Esophagus squamous epithelium (tissue), 5 donors: ENCODE data around the gene TSPEAR. TPM values are rescaled to one million over a fixed set of nuclear protein-coding genes. Genes with fewer than 3 reads are reported as not detected.

Source experiments
- DNase-seq: peaks from one replicate; lab custom pipeline; 2025; lab: John Stamatoyannopoulos, UW
- H3K27ac ChIP-seq, 4 donors: fragments of 200-600 bp; sonication (generic); one replicate each; pipeline ENCODE4 v1.5.1; 2016 to 2019; ENCODE audit warnings: mild to moderate bottlenecking in 1 of 4
- H3K27me3 ChIP-seq, 4 donors: fragments of 200-600 bp; sonication (generic); 1 replicate in 3 of 4; 2 replicates in 1 of 4; pipeline versions ENCODE4 v1.5.1 to v1.6.0; 2017 to 2021; ENCODE audit warnings: antibody characterized with exemption in 1 of 4
- H3K36me3 ChIP-seq, 3 donors: fragments of 200-600 bp; sonication (generic); one replicate each; pipeline ENCODE4 v1.5.1; 2016 to 2019
- H3K4me1 ChIP-seq, 3 donors: fragments of 200-600 bp; sonication (generic); one replicate each; pipeline ENCODE4 v1.5.1; 2017 to 2019
- H3K4me3 ChIP-seq, 4 donors: fragments of 200-600 bp; sonication (generic); 1 replicate in 3 of 4; 2 replicates in 1 of 4; pipeline ENCODE4 v1.5.1; 2016 to 2019; ENCODE audit warnings: mild to moderate bottlenecking in 2 of 4, moderate library complexity in 1 of 4
- H3K9me3 ChIP-seq, 3 donors: fragments of 200-600 bp; sonication (generic); one replicate each; pipeline ENCODE4 v1.5.1; 2016 to 2019
- CTCF ChIP-seq, 6 experiments: fragments of 450-650 bp in 4 of 6; fragments of 200-600 bp in 2 of 6; sonication (generic) in 2 of 6; IDR thresholded peaks; one replicate each; pipeline ENCODE4 v1.5.1; 2016 to 2019; ENCODE audit warnings: antibody characterized with exemption in 6 of 6, mild to moderate bottlenecking in 4 of 6, moderate library complexity in 4 of 6
- POLR2A ChIP-seq, 4 donors: fragments of 450-650 bp; IDR thresholded peaks; one replicate each; pipeline ENCODE4 v1.6.1; 2017; ENCODE audit warnings: antibody characterized with exemption in 4 of 4, mild to moderate bottlenecking in 4 of 4, moderate library complexity in 3 of 4
- WGBS, 2 donors: methylation state at CpG; one replicate each; pipeline ENCODE4 v1.1.5; 2018; 5-methylcytosine and 5-hydroxymethylcytosine counted together
- intact Hi-C: fragments of 100-400 bp; cut with DNase I; formaldehyde crosslinking; loops from one replicate; pipeline ENCODE4 v1.15.0; 2022
- total RNA-seq, 4 donors: library from RNA; depleted of rRNA; stranded (reverse); fragments of >200 nt; gene quantifications; one replicate each; pipeline ENCODE4 v1.1.0, GENCODE V29; 2016
- donor health status: DM: yes; HTN: yes; CAD: no.

TSPEAR gene
- total RNA-seq, 4 donors from 2014 or later, result not detected

GRCh38 chr21:44723177-44724131, 12.1 kb upstream of the TSPEAR start:
- Histone ChIP-seq H3K4me1 (peaks cover 0 to 9% (median 6%) of the 10 kb centered on the region in 3 donors), H3K4me3 (no peak overlapping the region), H3K27me3 (peaks cover 6 to 96% (median 12%) of the 10 kb centered on the region in 4 donors), H3K9me3 (no peaks in the 10 kb centered on the region), H3K27ac (no peak overlapping the region), H3K36me3 (no peaks in the 10 kb centered on the region)
- no peak for DNase-seq
- TF ChIP-seq CTCF (IDR thresholded peaks at IDR 0.05), result no peak
- TF ChIP-seq POLR2A (IDR thresholded peaks at IDR 0.05), result no peak
- WGBS, 2 donors, result 24 to 36% methylated on average over 11 to 23 of the region's 61 CpGs
- intact Hi-C loops, result no loop called here

- Histone ChIP-seq H3K4me1 (peaks cover 0 to 9% (median 6%) of the 10 kb centered on the region in 3 donors), H3K36me3 (no peaks in the 10 kb centered on the region), H3K27ac (no peak overlapping the region), H3K4me3 (no peak overlapping the region), H3K27me3 (peaks cover 6 to 98% (median 12%) of the 10 kb centered on the region in 4 donors), H3K9me3 (no peaks in the 10 kb centered on the region)
- WGBS, 2 donors, result 55 to 81% methylated on average over 1 to 3 of the region's 5 CpGs
- intact Hi-C loops, result no loop called here
- no peak for TF ChIP-seq POLR2A (IDR thresholded peaks at IDR 0.05)
- TF ChIP-seq CTCF (IDR thresholded peaks at IDR 0.05), result no peak
- DNase-seq, result no peak
Observed at GRCh38 chr21:44722731-44723130, 11.4 kb upstream of the TSPEAR start.

- H3K27me3 ChIP-seq, result peaks cover 6 to 84% (median 12%) of the 10 kb centered on the region in 4 donors
- TF ChIP-seq CTCF (IDR thresholded peaks at IDR 0.05) (no peak), POLR2A (IDR thresholded peaks at IDR 0.05) (no peak)
- intact Hi-C loops, result no loop called here
- H3K27ac ChIP-seq, result no peak overlapping the region
- peaks cover 0 to 9% (median 6%) of the 10 kb centered on the region in 3 donors for H3K4me1 ChIP-seq
- H3K4me3 ChIP-seq, result no peak overlapping the region
- DNase-seq, result no peak
- no peaks in the 10 kb centered on the region for H3K36me3 ChIP-seq
- no peaks in the 10 kb centered on the region for H3K9me3 ChIP-seq
- WGBS, 2 donors, result 68 to 89% methylated on average over 2 of the region's 2 CpGs
Observed at GRCh38 chr21:44720170-44720569, 8.8 kb upstream of the TSPEAR start.

- no peak for DNase-seq
- H3K36me3 ChIP-seq, result no peaks in the 10 kb centered on the region
- intact Hi-C loops, result no loop called here
- 50 to 54% methylated on average over 4 to 5 of the region's 6 CpGs for WGBS, 2 donors
- H3K4me1 ChIP-seq, result peaks cover 0 to 6% (median 3%) of the 10 kb centered on the region in 3 donors
- TF ChIP-seq POLR2A (IDR thresholded peaks at IDR 0.05), result no peak
- no peak for TF ChIP-seq CTCF (IDR thresholded peaks at IDR 0.05)
- H3K9me3 ChIP-seq, result no peaks in the 10 kb centered on the region
- H3K27ac ChIP-seq, result no peak overlapping the region
- H3K27me3 ChIP-seq, result peaks cover 0 to 84% (median 7%) of the 10 kb centered on the region in 4 donors
- no peak overlapping the region for H3K4me3 ChIP-seq
Observed at GRCh38 chr21:44718571-44718970, 7.2 kb upstream of the TSPEAR start.

- no peak for DNase-seq
- intact Hi-C loops, result no loop called here
- Histone ChIP-seq H3K9me3 (no peaks in the 10 kb centered on the region), H3K36me3 (no peaks in the 10 kb centered on the region), H3K27ac (no peak overlapping the region), H3K4me3 (no peak overlapping the region), H3K27me3 (peaks cover 0 to 84% (median 4%) of the 10 kb centered on the region in 4 donors), H3K4me1 (peaks cover 0 to 1% (median 0%) of the 10 kb centered on the region in 3 donors)
- 35 to 43% methylated on average over 2 of the region's 2 CpGs for WGBS, 2 donors
- TF ChIP-seq CTCF (IDR thresholded peaks at IDR 0.05) (no peak), POLR2A (IDR thresholded peaks at IDR 0.05) (no peak)
Observed at GRCh38 chr21:44718093-44718492, 6.7 kb upstream of the TSPEAR start.
